Epithelial cell of esophagus (primary cell): Measurements from ENCODE around the gene OGDH.

ENCODE experiments used
- DNase-seq: peaks from one replicate; pipeline ENCODE4 v3.0.0; 2010; ENCODE audit warnings: low read depth
- H3K4me3 ChIP-seq: 2 replicates; pipeline ENCODE4 v1.5.1; 2011; ENCODE audit warnings: mild to moderate bottlenecking, low read length, control low read depth
- TF ChIP-seq, protein P1 (sequence below): IDR thresholded peaks from 2 replicates; pipeline ENCODE4 v1.5.1; 2011; ENCODE audit warnings: low read depth, mild to moderate bottlenecking, low read length, control low read depth, inconsistent platforms; ENCODE audit not compliant: insufficient read depth; ENCODE audit errors: missing control alignments

OGDH gene

DNA sequence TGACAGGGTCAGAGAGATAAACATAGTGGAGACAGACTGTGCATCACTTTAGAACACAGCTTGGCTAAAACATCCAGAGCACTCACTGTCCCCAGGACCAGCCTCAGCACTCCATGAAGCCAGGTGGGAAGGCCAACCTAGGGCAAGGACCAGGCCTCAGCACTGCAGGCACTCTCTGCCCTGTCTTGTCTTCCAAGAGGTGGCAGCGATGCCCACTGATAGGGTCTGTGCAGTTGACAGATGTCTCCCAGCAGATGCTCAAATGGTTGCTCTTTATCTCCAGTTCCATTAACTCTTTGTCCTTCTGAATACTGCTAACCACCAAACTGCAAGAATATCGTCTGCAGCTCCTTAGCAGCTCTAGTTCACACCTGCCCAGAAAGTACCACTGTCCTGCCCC, 41.8 kb upstream of the OGDH start:
- TF ChIP-seq, protein P1, sequence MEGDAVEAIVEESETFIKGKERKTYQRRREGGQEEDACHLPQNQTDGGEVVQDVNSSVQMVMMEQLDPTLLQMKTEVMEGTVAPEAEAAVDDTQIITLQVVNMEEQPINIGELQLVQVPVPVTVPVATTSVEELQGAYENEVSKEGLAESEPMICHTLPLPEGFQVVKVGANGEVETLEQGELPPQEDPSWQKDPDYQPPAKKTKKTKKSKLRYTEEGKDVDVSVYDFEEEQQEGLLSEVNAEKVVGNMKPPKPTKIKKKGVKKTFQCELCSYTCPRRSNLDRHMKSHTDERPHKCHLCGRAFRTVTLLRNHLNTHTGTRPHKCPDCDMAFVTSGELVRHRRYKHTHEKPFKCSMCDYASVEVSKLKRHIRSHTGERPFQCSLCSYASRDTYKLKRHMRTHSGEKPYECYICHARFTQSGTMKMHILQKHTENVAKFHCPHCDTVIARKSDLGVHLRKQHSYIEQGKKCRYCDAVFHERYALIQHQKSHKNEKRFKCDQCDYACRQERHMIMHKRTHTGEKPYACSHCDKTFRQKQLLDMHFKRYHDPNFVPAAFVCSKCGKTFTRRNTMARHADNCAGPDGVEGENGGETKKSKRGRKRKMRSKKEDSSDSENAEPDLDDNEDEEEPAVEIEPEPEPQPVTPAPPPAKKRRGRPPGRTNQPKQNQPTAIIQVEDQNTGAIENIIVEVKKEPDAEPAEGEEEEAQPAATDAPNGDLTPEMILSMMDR: no peak
- H3K4me3 ChIP-seq: no peak overlapping the region
- DNase-seq: no peak

- peak; percentile 72 for DNase-seq
- TF ChIP-seq, protein P1: peak; percentile 96
- H3K4me3 ChIP-seq: no peak overlapping the region
These were observed 41.2 kb upstream of the OGDH start for GRCh38 chr7:44565097-44565794.

DNA sequence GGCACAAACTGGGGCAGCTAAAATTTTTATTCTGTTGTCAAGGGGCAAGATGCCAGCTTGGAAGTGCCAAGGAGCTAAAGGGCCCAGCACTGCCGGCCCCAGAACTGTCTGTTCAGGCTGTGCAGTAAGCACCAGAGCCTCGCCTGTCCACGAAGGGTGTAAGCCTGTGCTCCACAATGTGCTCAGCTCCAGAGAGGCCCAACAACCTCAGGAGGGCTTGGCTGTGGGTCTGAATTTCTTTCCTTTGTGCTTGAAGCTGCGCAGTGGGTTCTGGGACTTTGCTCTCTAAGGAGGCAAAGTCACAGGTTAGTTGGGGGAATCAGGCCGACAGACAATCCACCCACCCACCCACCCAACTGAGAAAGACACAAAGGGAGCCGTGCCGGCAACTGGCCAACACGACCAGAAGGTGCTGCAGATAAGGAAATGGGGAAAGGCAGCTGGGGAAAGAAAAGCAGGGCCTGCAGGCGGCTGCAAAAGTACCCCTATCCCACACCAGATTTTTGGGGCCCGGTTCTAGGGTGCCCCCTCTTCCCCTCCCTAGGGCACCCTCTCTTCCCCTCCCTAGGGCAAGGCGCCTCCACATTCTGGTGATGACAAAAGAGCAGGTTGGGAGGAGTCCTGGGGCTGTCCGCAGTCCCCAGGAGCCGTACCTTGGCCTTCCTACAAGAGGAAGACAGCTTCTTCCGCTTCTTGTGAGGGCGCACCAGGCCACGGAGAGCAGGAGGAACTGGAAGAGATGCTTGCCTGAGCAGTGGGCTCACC, 40.5 kb upstream of the OGDH start:
- TF ChIP-seq, protein P1: no peak
- DNase-seq: no peak
- no peak overlapping the region for H3K4me3 ChIP-seq

GRCh38 chr7:44566680-44567079, 39.7 kb upstream of the OGDH start:
- TF ChIP-seq, protein P1: no peak
- no peak for DNase-seq
- H3K4me3 ChIP-seq: no peak overlapping the region

GRCh38 chr7:44567884-44568283, 38.5 kb upstream of the OGDH start:
- no peak for DNase-seq
- TF ChIP-seq, protein P1: no peak
- H3K4me3 ChIP-seq: no peak overlapping the region

DNA sequence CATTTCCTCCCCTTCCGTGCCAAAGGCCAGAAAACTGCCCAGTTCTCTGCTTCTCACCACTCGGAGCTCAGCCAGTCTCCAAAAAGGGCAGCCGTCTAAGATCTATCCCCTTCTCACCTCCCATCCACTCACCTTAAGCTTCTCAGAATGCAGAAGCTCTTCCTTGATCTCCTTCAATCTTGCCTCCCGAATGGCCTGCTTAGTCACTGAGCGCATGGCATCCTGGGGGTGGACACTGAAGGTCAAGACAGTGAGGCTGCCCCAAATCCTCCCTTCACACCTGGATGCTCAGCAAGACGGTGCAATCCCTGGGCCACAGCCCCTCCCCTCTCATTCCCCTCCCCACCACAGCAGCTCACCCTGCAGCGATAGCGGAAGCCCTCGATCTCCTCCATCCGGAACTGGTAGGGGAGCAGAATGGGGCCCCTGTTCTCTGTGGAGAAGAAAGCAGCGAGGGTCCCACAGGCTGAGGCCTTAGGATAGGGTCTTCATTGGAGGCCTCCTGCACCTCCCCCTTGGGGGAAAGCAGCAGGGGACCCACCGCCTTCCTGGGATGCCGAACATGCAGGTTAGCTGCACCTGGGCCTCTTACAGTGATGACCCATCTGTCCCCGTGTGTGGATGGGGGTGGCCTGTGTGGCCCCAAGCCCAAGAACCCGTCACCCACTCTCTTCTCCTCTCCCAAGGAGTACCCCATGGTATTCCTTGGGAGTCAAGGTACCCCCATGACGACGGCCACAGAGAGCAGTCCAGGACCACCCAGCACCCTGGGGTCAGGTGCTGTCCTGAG, 37.5 kb upstream of the OGDH start:
- TF ChIP-seq, protein P1: no peak
- H3K4me3 ChIP-seq: no peak overlapping the region
- DNase-seq: no peak
